WTC11 (cell line): ENCODE data around the gene CNTN3. TPM values are rescaled to one million over a fixed set of nuclear protein-coding genes. Genes with fewer than 3 reads are reported as not detected.

Experiments used
- ATAC-seq: fragments of 200-7000 bp; cut with Tn5 transposase; 2 replicates; pipeline ENCODE4 v1.10.0; 2021; ENCODE audit warnings: mild to moderate bottlenecking, moderate library complexity
- CTCF ChIA-PET: fragments of 300-600 bp; sonication (Branson Sonifier 250); formaldehyde crosslinking; loops from one replicate; lab custom pipeline; 2021; ENCODE audit warnings: antibody characterized with exemption; lab: Charles Lee
- POLR2A ChIA-PET: fragments of 350-600 bp; sonication (Branson Sonifier 250); formaldehyde crosslinking; loops from one replicate; lab custom pipeline; 2021; ENCODE audit warnings: antibody characterized with exemption; lab: Charles Lee
- DNase-seq: peaks from one replicate; pipeline ENCODE4 v3.0.0; 2021; ENCODE audit warnings: low spot score
- H3K27ac Mint-ChIP-seq: 2 replicates; pipeline ENCODE4 v1.8.0; 2021; ENCODE audit warnings: mixed read lengths
- H3K27me3 Mint-ChIP-seq: 2 replicates; pipeline ENCODE4 v1.8.0; 2021; ENCODE audit warnings: low read depth, mild to moderate bottlenecking, moderate library complexity, mixed read lengths
- H3K36me3 Mint-ChIP-seq: 2 replicates; pipeline ENCODE4 v1.8.0; 2021; ENCODE audit warnings: mixed read lengths
- H3K4me1 Mint-ChIP-seq: 2 replicates; pipeline ENCODE4 v1.8.0; 2022; ENCODE audit warnings: mixed read lengths
- H3K4me3 Mint-ChIP-seq: 2 replicates; pipeline ENCODE4 v1.8.0; 2021; ENCODE audit warnings: mild to moderate bottlenecking, moderate library complexity, mixed read lengths
- H3K9me3 Mint-ChIP-seq: 2 replicates; pipeline ENCODE4 v1.8.0; 2021; ENCODE audit warnings: mixed read lengths
- ARID4B ChIP-seq: sonication (generic); formaldehyde crosslinking; IDR thresholded peaks from 2 replicates; pipeline ENCODE4 v1.8.0; 2023; ENCODE audit warnings: missing genetic modification reagents, mild to moderate bottlenecking, borderline replicate concordance
- CBFB ChIP-seq: sonication (generic); formaldehyde crosslinking; IDR thresholded peaks from 2 replicates; pipeline ENCODE4 v1.8.1; 2022; ENCODE audit warnings: mild to moderate bottlenecking, low read depth, missing genetic modification reagents
- JAZF1 ChIP-seq: fragments of 250-450 bp; sonication (Bioruptor Pico); IDR thresholded peaks from 2 replicates; pipeline ENCODE4 v1.9.0; 2021; ENCODE audit warnings: moderate library complexity, mild to moderate bottlenecking, inconsistent platforms
- MLX ChIP-seq: sonication (generic); formaldehyde crosslinking; IDR thresholded peaks from 2 replicates; pipeline ENCODE4 v1.8.1; 2023; ENCODE audit warnings: mild to moderate bottlenecking, missing genetic modification reagents, moderate library complexity
- OVOL2 ChIP-seq: fragments of 250-450 bp; sonication (Bioruptor Pico); IDR thresholded peaks from 2 replicates; pipeline ENCODE4 v1.9.0; 2021; ENCODE audit warnings: mild to moderate bottlenecking, borderline replicate concordance
- SP1 ChIP-seq: sonication (generic); formaldehyde crosslinking; conservative IDR thresholded peaks from 2 replicates; pipeline ENCODE4 v1.8.1; 2022; ENCODE audit warnings: missing genetic modification reagents
- STAT6 ChIP-seq: sonication (generic); formaldehyde crosslinking; conservative IDR thresholded peaks from 2 replicates; pipeline ENCODE4 v1.8.1; 2023; ENCODE audit warnings: mild to moderate bottlenecking, low read depth, missing genetic modification reagents, moderate library complexity
- ZBTB21 ChIP-seq: sonication (generic); formaldehyde crosslinking; IDR thresholded peaks from 2 replicates; pipeline ENCODE4 v1.8.1; 2023; ENCODE audit warnings: mild to moderate bottlenecking, missing genetic modification reagents, borderline replicate concordance
- ZNF121 ChIP-seq: sonication (generic); formaldehyde crosslinking; IDR thresholded peaks from 2 replicates; pipeline ENCODE4 v1.8.0; 2023; ENCODE audit warnings: missing genetic modification reagents
- ZNF138 ChIP-seq: sonication (generic); formaldehyde crosslinking; conservative IDR thresholded peaks from 2 replicates; pipeline ENCODE4 v1.8.1; 2022; ENCODE audit warnings: mild to moderate bottlenecking, moderate library complexity, missing genetic modification reagents
- total RNA-seq: library from RNA; stranded (reverse); gene quantifications from 3 replicates; pipeline ENCODE4 v1.2.3, GENCODE V29; 2021
- TF ChIP-seq, protein P1 (sequence below): fragments of 250-450 bp; sonication (Bioruptor Pico); IDR thresholded peaks from 2 replicates; pipeline ENCODE4 v1.9.0; 2021; ENCODE audit warnings: mild to moderate bottlenecking, borderline replicate concordance
- TF ChIP-seq, protein P2 (sequence below): sonication (generic); formaldehyde crosslinking; IDR thresholded peaks from 2 replicates; pipeline ENCODE4 v1.8.1; 2022; ENCODE audit warnings: mild to moderate bottlenecking, missing genetic modification reagents, moderate library complexity, borderline replicate concordance
- TF ChIP-seq, protein P3 (sequence below): sonication (generic); formaldehyde crosslinking; IDR thresholded peaks from 2 replicates; pipeline ENCODE4 v1.8.0; 2023; ENCODE audit warnings: missing genetic modification reagents

Gene CNTN3
- total RNA-seq, 1 experiment from 2014 or later: 0.17 TPM

- ATAC-seq: no peak
- Mint-ChIP-seq H3K4me3 (no peak overlapping the region), H3K27ac (no peak overlapping the region), H3K9me3 (peaks cover 11% of the 10 kb centered on the region), H3K4me1 (no peaks in the 10 kb centered on the region), H3K36me3 (no peaks in the 10 kb centered on the region), H3K27me3 (no peaks in the 10 kb centered on the region)
- no peak for DNase-seq
- ChIA-PET POLR2A (no interaction called here), CTCF (no interaction called here)
- no peak for TF ChIP-seq ZNF121 (CRISPR knock-in tag)
- TF ChIP-seq CBFB (CRISPR knock-in tag): no peak
- no peak for TF ChIP-seq ZNF138 (CRISPR knock-in tag)
- TF ChIP-seq, protein P1, sequence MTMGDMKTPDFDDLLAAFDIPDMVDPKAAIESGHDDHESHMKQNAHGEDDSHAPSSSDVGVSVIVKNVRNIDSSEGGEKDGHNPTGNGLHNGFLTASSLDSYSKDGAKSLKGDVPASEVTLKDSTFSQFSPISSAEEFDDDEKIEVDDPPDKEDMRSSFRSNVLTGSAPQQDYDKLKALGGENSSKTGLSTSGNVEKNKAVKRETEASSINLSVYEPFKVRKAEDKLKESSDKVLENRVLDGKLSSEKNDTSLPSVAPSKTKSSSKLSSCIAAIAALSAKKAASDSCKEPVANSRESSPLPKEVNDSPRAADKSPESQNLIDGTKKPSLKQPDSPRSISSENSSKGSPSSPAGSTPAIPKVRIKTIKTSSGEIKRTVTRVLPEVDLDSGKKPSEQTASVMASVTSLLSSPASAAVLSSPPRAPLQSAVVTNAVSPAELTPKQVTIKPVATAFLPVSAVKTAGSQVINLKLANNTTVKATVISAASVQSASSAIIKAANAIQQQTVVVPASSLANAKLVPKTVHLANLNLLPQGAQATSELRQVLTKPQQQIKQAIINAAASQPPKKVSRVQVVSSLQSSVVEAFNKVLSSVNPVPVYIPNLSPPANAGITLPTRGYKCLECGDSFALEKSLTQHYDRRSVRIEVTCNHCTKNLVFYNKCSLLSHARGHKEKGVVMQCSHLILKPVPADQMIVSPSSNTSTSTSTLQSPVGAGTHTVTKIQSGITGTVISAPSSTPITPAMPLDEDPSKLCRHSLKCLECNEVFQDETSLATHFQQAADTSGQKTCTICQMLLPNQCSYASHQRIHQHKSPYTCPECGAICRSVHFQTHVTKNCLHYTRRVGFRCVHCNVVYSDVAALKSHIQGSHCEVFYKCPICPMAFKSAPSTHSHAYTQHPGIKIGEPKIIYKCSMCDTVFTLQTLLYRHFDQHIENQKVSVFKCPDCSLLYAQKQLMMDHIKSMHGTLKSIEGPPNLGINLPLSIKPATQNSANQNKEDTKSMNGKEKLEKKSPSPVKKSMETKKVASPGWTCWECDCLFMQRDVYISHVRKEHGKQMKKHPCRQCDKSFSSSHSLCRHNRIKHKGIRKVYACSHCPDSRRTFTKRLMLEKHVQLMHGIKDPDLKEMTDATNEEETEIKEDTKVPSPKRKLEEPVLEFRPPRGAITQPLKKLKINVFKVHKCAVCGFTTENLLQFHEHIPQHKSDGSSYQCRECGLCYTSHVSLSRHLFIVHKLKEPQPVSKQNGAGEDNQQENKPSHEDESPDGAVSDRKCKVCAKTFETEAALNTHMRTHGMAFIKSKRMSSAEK: no peak
- no peak for TF ChIP-seq OVOL2 (CRISPR knock-in tag)
- TF ChIP-seq, protein P2, sequence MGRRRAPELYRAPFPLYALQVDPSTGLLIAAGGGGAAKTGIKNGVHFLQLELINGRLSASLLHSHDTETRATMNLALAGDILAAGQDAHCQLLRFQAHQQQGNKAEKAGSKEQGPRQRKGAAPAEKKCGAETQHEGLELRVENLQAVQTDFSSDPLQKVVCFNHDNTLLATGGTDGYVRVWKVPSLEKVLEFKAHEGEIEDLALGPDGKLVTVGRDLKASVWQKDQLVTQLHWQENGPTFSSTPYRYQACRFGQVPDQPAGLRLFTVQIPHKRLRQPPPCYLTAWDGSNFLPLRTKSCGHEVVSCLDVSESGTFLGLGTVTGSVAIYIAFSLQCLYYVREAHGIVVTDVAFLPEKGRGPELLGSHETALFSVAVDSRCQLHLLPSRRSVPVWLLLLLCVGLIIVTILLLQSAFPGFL: no peak
- no peak for TF ChIP-seq JAZF1 (CRISPR knock-in tag)
- TF ChIP-seq, protein P3, sequence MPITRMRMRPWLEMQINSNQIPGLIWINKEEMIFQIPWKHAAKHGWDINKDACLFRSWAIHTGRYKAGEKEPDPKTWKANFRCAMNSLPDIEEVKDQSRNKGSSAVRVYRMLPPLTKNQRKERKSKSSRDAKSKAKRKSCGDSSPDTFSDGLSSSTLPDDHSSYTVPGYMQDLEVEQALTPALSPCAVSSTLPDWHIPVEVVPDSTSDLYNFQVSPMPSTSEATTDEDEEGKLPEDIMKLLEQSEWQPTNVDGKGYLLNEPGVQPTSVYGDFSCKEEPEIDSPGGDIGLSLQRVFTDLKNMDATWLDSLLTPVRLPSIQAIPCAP (CRISPR knock-in tag): no peak
- TF ChIP-seq ZBTB21 (CRISPR knock-in tag): no peak
- no peak for TF ChIP-seq STAT6
- TF ChIP-seq, all 79 proteins: peak for 0
These were observed 22.5 kb downstream of the CNTN3 start for GRCh38 chr3:74591946-74592345.

DNA sequence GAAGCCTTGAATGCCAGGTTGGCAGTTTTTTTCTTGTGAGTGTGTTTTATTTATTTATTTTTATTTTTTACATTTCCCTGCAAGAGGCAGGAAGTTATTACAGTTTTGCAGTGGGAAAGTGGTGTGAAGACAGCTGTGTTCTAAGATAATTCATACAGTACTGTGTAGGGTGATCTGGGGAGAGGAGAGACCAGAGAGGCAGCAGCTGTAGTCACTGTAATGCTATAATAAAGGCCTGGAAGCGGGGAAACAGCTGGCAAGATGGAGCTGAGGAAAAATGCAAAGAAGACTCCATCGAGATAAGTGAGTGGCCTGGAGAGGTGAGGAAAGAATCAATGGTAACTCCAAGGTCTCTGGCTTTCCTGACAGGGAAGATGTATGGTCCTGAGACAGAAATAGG, 23.1 kb downstream of the CNTN3 start:
- DNase-seq: no peak
- TF ChIP-seq SP1 (CRISPR knock-in tag): no peak
- TF ChIP-seq, all 79 proteins: peak for 0
- Mint-ChIP-seq H3K4me1 (no peaks in the 10 kb centered on the region), H3K4me3 (no peak overlapping the region), H3K27me3 (no peaks in the 10 kb centered on the region), H3K36me3 (no peaks in the 10 kb centered on the region), H3K9me3 (peaks cover 6% of the 10 kb centered on the region; the same call in 1 of the 2 replicates), H3K27ac (no peak overlapping the region)
- ChIA-PET POLR2A (no interaction called here), CTCF (no interaction called here)
- ATAC-seq: no peak

DNA sequence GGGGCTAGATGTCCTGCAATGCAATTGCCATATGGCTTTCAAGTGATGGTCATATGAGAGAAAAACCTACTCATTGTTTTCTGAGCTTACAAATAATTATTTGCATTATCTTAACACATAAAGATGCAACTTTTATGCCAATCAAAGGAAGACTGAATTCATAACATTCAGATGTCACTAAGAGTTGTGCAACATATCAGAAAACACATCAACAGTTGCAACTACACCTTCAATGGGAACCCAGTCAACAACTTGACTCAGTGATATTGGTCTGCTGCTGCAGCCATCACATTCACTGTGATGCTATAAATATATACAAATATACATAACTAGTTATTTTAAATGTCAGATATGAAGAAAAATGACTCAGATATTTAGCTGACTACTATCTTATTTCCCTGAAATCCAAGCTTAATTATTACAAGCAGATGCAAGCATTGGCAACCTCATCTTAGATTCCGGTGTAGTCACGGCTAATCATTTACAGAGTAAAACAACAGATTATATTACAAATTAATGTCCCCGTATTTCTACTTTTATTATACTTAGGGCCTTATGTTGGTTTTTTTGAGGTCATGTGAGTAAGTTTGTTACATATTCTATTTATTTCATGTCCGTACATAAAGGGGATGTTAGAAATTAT, 23.7 kb downstream of the CNTN3 start:
- Mint-ChIP-seq H3K4me1 (no peaks in the 10 kb centered on the region), H3K4me3 (no peak overlapping the region), H3K27me3 (no peaks in the 10 kb centered on the region), H3K9me3 (0 out of 2 replicates have a peak, but pooled peaks cover 3% of the 10 kb centered on the region), H3K36me3 (no peaks in the 10 kb centered on the region), H3K27ac (no peak overlapping the region)
- CTCF ChIA-PET: no interaction called here
- POLR2A ChIA-PET: no interaction called here
- no peak for DNase-seq
- TF ChIP-seq MLX (CRISPR knock-in tag) (no peak), ARID4B (CRISPR knock-in tag) (no peak)
- ATAC-seq: no peak
